Kidney tubule cell (primary cell): ENCODE measurements around the gene DLX5.

Source experiments
- DNase-seq: peaks from one replicate; pipeline ENCODE4 v3.0.0-alpha.2; 2018; ENCODE audit warnings: low spot score

The DLX5 gene

DNA sequence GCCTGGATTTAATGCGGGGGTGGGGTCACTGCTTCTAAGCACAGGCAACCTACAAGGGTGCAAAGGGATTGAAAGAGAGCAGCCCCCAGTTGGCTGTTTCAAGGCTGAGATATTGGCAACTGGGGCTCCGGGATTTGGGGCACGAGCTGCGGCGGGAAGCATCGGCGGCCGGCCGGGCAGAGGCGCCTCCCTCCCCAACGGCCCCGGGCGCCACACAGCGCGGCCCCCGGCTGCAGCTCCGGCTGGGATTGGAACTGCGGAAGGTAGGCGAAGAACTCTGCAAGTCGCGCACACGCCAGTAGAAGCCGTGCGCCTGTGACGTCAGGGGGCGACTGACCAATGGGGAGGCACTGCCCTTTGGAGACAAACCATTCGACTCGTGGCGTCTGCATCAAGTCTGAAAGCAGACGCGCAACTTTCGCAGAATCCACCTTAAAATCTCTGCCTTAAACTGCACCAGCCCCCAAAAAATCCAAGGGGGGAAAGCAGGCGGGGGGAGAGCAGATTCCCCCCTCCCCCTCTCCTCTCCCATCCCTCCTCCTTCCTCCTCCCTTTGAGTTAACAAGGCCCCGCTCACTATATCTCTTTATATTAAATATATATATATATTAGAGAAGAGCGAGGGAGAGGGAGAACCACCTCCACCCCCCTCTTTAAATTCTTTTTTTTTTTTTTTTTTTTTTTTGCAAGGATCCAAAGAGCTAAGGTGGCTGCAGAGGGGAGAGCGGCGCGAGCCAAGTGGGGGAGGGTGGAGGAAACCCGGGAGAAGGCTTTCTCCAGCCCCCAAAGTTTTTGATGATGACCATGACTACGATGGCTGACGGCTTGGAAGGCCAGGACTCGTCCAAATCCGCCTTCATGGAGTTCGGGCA is 19.2 kb downstream of the DLX5 start, which contains the start of gene DLX6:
Gene DLX6 (plus strand): TSS at position 371 of the 872 bp plus-strand sequence. CDS start 425 bp downstream, at position 796.
- DNase-seq: no peak

DNA sequence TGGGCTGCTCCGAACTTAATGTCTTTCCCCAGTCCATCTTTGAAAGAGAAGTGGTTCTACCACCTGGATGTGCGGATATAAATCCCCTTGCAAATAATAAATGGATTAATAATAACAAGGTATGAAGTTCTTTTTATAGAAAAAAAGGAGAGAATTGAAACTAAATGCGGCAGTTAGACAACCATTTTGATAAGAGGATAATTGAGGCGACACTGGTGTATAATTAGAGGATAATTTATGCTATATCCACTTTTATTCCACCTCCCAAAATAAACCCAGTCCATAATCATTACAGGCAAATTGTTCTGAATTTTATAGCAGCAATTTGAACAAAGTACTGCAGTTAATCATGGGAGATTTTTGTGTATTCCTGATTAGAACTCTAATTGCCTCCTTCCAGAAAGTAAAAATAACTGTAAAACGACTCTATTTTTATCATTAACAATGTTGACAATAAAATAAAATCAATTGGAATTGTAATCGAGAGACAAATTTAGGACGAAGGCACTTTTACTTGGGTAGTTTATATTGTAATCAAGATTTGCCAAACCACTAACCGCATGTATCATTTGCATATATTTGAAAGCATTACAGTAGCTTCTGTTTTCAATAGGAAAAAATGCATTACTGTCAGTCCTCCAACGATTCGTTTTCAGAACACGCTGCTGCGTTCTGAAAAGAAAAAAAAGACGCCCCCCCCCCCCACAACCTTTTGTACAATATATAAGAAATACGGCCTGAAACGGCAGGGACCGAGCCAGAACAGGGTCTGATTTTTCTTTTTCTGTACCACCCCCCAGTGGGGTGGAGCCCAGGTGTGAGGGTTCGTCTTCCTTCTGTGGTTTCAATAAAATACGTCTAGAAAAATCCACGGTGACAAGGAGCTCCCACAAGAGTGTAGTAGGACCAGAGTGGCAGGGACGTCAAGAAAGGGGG is 20.1 kb downstream of the DLX5 start:
- no peak for DNase-seq

DNA sequence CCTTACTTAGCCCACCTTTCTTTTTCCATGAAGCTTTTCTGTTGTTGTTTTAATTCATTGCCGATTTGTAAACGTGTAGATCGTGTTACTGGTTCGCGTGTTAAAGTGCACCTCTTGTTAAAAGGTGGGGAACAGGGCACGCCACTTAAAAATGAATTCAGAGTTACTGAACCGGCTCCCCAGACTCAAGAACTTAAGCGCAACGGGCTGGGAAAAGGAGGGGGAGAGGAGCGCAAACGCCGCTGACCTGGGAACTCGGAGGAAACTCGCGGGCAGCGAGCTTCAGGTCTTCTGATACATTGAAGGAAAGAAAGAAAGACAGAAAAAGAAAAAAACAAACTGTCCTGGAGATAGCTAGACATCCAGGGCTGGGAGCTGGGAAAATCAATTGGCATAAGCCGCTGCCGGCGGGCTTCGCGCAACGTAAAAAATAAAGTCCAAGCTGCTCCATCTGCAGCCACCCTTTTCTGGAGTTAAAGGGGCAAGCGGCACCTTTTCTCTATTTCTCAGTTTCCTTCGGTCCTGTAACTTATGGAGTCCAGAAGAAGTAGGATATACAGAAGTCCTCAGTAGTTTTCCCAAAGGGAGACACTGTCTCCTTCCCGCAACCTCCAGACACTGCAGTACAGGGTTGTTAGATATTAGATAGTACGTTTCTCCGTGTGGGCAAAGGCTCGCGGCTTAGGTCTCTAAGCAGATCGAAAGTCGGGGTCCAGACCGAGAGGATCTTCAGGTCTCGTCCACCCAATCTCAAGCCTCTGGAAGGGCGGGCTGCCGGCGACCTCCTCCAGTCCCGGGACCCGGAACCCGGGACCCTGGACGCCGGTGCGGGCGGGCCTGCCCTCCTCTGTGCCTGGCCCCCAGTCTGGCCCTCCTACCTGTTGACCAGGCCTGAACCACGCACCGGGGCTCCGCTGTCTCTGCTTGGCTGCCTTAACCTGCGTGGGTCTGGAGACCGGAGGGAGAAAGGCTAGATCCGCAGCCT is 21.1 kb downstream of the DLX5 start:
- DNase-seq: no peak

DNA sequence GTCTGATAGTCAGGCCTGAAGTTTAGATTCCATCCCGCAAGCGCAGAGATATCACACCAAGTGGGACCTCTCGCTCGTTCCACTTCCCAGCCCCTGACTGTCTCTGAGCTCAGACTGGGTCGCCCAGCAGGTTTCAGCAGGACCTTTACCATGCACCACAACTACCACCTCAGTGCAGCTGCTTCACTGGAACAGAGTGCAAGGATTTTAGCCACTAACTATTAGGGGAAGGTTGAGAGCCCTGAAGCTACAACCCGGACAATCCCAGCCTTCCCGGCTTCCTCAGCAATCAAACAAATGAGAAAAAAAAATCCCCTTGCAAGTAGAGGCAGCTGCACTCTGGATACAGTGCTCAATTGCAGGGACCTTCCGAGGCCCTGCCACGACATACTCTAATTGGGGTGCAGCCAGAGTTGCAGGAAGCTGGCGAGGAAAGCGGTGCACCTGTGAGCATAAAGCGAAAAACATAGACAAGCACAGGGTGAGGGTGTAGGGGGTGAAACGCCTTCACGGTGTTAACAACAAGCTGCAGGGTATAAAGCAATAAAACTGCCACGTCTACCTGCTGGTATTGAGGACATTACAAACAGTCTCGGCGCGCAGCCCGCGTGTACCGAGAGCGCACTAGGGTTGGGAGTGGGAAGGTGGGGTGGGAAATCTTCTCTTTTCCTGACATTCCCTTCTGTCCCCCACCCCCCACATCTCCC is 21.9 kb downstream of the DLX5 start:
- DNase-seq: no peak

DNA sequence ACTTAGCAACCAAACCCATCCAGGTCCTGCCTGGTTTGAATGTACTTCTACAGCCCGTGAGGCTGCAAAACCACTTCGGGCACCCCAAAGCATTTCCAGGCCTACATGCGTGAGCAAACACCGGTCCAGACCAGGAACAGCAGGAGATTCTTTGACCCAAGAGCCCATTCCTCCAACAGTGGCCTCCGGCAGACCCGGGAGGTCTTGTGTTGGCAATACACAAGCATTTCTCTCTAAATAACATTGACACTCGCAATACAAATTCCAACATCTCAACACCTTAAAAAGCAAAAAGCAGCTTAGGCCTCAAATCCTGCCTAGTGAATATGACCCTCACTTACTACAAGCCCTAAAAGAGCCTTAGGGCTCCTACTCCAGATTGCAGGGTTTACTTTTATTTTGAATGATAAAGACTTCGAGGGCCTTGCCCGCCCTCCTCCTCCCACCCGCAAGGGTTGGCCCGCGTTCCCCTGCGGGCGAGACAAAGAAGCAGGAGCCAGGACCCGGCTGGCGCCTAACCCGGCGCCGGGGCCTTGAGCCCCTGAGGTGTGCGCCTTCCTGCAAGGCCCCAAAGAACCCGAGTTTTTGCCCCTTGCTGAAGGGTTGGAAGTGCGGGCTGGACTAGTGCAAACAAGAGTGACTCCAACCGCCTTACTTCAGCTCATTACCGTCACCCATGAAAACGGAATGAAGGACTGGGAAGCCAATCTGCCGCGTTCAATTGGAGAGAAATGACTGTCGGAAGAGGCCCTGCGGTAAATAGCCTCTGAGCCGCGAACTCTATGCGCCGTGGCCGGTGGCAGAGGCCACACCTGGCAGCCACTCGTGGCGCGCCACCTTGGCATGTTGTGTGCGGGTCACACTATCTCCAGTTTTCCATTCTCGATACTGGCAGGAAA is 22.7 kb downstream of the DLX5 start:
- DNase-seq: no peak

DNA sequence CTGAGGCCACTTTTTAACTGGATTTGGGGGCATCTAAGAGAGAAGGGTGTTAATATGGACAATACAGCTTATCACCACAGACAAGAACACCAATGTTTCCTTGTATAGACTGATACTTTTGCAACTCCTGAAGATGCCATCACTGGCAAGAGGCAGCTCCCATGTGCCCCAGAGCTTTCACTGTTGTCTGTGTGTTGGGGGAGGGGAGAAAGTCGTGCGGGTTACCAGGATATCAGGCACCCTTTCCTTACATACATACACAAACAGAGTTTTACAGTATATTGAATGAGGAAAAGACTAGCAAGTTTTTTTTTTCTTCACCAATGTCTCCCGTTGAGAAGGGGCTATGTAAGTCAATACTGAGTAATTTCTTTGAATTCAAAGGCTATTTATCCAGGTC is 23.4 kb downstream of the DLX5 start:
- no peak for DNase-seq

DNA sequence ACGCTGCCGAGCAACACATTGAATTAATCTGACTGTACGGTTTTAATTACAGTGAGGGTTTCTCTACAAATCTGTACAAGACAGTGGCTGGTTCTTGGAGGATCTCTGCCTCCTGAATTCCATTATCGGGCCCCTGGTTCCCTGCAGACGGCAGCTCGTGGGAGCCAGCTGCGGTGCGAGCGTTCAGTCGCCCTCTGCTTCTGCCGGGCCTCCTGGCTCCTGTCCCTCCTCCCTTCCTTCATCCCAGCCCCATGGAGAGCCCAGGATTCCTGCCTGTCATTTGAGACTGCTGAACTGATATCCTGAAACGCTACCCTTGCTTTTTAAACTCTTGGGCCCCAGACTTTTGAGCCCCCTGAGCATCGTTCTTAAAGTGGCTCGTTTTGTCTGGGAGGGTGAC is 25.9 kb downstream of the DLX5 start:
- no peak for DNase-seq

DNA sequence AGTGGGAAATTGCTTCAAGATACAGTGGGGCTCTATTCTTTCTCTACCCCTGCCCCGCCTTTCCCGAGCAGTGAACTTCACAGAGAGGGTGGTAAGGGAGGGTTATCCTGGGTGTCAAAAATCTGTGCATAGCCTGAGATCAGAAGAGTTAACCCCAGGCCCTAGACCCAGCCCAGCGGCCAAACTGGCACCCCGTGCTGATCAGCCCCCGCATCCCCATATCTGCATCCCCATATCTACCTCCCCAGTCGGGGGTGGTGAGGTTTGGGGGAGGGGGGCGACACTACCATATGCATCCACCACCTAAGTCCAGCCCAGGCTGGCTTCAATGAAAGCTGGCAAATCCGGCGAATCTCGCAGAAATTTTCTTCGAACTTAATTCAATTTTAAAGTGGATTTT is 26.3 kb downstream of the DLX5 start:
- DNase-seq: no peak

DNA sequence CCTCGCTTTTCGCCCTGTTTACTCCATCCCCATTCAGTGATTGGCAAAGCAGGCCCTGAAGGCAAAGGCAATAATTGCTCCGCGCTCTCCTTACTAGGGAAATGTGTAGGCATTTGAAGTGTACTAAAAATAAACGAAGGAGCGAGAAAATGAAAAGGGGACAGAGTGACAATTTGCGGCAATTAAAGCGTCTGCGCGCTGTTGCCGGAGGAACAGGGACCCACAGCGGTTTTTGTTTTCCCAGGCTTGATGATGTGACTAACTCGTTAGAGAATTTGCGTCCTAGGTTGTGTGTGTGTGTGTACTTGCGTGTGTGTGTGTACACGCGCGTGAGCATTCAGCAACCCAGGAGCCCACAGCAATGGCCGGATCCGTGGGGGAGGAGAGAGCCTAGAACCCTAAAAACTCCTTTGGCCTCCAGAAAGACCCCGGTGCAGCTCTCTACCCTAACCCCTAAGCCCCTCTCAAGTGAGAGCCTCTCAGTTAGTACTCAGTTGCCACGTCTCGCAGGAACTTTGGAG is 27.1 kb downstream of the DLX5 start:
- DNase-seq: no peak

DNA sequence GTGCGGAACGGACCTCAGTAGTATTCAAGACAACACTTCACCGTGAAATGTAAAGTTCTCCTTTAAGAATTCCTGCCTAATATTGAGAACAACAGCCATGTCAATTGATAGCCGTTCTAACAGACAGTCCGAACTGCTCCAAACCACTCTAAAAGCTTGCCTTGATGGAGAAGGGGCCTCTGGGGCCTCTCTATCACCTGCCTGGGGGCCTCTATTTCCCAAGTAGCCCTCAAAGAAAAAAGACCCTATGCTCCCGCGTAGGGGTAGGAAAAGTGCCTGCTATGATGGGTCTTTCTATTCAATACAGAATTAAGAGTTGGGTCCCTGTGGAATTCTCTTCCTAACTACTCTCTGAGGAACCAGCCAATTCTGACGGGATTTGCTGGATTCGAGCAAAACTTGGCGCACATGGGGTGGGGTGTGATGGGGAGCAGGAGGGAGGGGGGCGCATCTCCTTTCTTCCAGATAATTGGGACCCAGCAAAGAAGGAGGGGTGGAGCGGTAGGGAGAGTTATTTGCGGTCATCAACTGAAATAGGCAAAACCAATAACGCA is 27.6 kb downstream of the DLX5 start:
- DNase-seq: no peak

DNA sequence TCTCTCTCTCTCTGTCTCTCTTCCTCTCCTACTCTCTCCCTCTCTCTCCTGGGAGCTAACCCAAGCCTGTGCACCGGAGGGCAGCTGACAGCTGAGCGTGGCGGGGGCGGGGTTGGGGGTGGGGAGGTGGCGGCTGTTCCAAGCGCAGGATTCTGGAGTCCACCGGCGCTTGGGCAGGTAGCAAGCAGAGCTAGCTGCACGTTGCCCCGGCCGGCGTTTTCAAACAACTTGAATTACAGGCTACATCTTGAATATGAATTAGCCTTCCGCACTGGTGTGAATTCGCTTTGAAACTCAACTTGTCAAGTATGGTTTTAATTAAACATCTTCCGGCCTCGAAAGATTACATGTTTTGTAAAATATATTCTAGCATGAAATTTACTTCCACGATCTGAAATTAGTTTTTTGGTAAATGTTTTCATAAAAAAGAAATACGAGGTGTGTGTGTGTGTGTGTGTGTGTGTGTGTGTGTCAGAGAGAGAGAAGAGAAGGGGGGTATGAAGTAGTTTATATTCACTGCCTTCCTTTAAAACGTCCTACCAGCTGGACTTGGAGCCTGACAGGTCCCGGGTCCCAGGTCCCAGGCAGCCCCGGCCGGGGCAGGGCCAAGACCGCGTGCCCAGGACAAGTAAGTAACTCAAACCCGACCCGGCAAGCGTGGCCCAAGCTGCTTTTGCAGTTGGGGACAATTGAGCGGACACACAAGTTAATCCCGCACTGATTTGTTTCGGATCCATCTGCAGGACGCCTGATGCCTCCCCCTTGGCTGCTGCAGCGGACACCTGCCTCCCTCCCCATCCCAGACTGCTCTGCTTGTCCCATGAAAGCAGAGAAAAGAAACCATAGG is 28.3 kb downstream of the DLX5 start:
- no peak for DNase-seq

DNA sequence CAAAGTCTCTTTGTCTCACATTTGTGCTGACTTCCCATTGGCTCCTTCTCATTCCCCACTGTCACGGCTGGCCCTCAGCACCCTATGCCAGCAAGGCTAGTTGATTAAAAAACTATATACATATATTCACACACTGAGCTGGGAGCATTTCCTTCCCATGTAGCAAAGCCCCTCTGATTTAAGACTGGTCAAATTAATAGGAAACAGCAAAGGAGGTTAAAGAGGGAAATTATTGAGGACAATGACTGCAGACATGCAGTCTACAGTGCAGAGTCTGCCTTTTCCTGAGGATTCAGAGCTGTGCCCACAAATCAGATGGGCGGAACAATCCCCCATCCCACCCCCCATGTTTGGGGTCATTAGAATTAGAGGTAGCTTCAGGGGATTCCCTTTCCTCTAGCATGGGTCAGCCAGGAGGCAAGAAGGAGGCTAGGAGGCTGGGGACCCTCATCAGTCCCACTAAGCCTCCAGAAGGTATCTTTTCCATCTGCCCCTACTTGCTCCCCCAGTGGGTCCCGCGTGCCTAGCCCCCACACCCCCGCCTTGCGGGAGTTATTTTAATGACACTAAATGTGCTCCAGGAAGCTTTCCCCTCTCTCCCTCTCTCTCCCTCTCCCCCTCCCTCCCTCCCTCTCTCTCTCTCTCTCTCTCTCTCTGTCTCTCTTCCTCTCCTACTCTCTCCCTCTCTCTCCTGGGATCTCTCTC is 29.1 kb downstream of the DLX5 start:
- no peak for DNase-seq

DNA sequence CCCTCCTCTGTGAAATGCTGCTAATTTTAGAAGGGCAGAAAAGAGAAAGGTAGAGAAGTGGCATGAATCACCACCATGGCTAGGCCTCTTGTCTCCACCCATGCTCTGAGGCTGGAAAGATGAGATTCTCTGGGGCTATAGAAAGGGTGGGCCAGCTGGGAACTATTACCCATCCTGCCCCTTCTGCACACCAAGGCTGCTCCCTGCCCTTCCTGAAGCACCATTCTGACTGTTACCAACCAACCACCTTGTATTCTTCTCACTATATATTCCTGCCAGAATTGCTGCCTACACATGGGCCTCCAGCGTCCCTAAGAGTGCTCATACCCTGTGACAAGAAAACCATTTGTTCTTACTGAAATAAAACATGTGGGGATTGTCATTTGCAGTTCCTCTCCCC is 30.7 kb downstream of the DLX5 start:
- DNase-seq: no peak

DNA sequence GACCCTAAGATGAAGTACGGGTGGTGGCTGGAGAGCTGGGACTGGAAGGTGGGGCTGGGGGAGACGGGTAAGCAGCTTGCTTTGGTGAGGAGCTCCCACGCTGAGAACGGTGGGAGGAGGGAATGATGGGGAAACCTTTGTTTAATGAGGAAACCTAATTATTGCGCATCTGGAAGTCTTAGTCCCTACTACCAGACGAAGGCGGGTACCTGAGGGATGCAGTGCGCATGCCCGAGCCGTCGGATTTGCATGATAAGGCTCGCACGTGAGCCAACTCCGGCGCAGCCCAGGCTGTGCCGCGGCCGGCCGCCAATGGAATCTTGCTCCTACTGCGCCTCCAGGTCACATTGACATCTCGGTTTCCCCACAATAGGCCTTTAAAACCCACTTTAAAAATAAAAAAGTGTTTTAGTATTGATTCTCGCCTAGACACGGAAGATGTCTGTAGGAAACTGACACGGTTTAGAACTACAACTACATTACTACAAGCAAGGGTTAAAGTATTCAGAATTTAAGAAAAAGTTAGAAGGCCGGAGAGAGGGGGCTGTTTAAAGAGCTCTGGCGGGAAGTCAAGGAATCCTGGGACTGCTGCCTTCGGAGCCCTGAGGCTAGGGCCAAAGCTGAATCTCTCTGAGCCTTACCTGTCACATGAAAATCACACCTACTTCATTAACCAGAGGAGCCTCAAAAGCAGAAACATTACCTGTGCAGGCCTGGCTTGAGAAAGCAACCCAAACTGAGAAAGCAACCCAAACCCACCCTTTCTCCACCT is 31.4 kb downstream of the DLX5 start:
- no peak for DNase-seq

DNA sequence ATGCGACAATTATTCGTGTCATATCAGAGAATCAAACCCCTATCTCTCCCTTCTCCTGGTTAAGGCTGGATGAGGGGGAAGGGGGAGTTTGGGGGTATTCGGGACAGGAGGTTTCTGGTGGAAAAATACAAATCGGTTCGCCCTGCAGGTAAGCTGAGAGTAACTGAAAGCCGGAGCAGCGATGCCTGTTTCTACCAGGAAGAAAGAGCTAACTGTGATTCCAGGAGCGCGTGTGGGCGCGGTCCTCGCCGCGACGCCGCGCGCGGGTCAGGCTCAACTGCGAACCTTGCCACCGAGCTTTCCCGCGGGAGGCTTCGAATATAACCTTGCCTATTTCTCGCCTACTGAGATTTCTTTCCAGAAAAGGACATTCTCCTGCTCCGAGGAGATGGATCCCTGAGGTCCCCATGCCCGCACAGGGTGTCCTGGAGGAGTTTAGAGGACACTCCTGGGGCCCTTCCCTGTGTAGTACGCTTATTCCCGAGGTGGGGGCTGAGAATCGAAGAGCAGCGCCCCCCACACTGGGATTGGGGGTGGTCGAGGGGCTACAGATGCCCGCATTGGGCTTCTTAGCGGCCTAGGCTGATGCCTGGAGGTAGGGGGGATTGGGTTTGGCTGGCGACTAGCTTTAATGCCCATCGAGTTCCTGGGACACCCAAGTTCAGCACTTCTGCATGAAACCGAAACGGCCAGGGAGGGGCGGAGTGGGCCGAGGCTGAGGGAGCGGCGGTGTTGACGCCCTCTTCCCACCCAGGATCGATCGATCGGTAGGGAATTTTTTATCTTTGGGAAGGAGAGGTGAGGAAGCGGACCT is 32.2 kb downstream of the DLX5 start:
- DNase-seq: no peak

DNA sequence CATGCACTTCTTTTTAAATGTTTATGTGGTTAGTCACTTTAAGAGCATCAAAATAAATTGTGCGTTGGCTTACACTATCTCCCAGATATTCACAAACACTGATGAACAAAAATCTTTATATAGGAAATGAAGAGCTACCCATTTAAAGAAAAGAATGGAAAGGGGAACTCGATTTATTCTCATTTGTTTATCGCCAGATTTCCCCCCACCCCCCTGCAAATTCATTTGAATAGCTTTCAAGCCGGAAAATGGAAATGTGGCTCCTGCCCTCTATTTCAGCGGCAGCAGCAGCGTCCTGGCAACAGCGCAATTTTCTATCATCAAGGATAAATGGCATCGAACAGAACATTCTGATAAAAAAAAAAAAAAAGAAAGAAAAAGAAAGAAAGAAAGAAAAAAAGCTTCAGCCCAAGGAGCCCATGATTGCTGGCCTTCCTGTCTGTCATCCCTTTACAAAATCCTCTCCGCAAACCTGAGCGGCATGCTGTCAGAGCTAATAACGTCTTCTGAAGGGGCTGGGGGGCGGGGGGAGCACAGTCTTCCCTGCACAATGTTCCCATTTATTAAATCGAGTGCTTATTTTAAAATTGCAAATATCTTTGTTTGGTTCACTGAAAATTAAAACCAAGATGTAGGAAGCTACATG is 33.0 kb downstream of the DLX5 start:
- no peak for DNase-seq
